A549 (cell line): ENCODE results near the gene TMEM259.

Experiments used
- BCL3 ChIP-seq: fragments of >200 bp; sonication (Bioruptor Twin); formaldehyde crosslinking; IDR thresholded peaks from 3 replicates; pipeline ENCODE4 v1.6.1; 2016
- CEBPB ChIP-seq, 2 experiments: fragments of >200 bp in 1 of 2; sonication (Bioruptor Twin) in 1 of 2; formaldehyde crosslinking in 1 of 2; IDR thresholded peaks; 2 replicates each; pipeline ENCODE4 v1.6.1; 2012 to 2016
- CHD2 ChIP-seq: fragments of 150-350 bp; IDR thresholded peaks from 2 replicates; pipeline ENCODE4 v1.6.1; 2014; ENCODE audit warnings: low read length; ENCODE audit not compliant: partially characterized antibody
- CTCF ChIP-seq: fragments of >200 bp; sonication (Bioruptor Twin); formaldehyde crosslinking; IDR thresholded peaks from 3 replicates; pipeline ENCODE4 v1.5.1; 2016
- EHMT2 ChIP-seq: fragments of 200-600 bp; sonication (generic); IDR thresholded peaks from 2 replicates; pipeline ENCODE4 v1.6.1; 2016; ENCODE audit warnings: antibody characterized with exemption, low read depth, mild to moderate bottlenecking, moderate library complexity
- EP300 ChIP-seq, 2 experiments: fragments of >200 bp; sonication (Bioruptor Twin); formaldehyde crosslinking; IDR thresholded peaks; 2 replicates in 1 of 2; 3 replicates in 1 of 2; pipeline ENCODE4 v1.6.1; 2016 to 2017
- POLR2A ChIP-seq: IDR thresholded peaks from 2 replicates; pipeline ENCODE4 v1.6.1; 2012; ENCODE audit warnings: mild to moderate bottlenecking, low read length
- REST ChIP-seq: fragments of 200-600 bp; sonication (generic); IDR thresholded peaks from 2 replicates; pipeline ENCODE4 v1.6.1; 2016; ENCODE audit warnings: antibody characterized with exemption, mild to moderate bottlenecking, moderate library complexity
- RFX5 ChIP-seq: fragments of 450-650 bp; IDR thresholded peaks from 2 replicates; pipeline ENCODE4 v1.7.1; 2014; ENCODE audit warnings: antibody characterized with exemption, mild to moderate bottlenecking, moderate library complexity
- ZFP36 ChIP-seq: fragments of 450-650 bp; IDR thresholded peaks from 2 replicates; pipeline ENCODE4 v1.6.1; 2014; ENCODE audit warnings: borderline replicate concordance; ENCODE audit not compliant: partially characterized antibody

- TF ChIP-seq BCL3 = no peak
- TF ChIP-seq CTCF = no peak
- no peak for TF ChIP-seq CHD2
- TF ChIP-seq POLR2A = no peak
- TF ChIP-seq REST = no peak
- TF ChIP-seq EHMT2 = no peak
- no peak for TF ChIP-seq CEBPB (IDR thresholded peaks at IDR 0.05)
- TF ChIP-seq EP300 (IDR thresholded peaks at IDR 0.05) = no peak
- TF ChIP-seq ZFP36 = no peak
- TF ChIP-seq RFX5 = no peak
Observed at GRCh38 chr19:991932-992669, 28.8 kb downstream of the TMEM259 start.
